ENCODE data around the gene DBI. TPM values are rescaled to one million over a fixed set of nuclear protein-coding genes. Genes with fewer than 3 reads are reported as not detected.

The DBI gene
- total RNA-seq, 1 donor from 2014 or later = 303 TPM

DNA sequence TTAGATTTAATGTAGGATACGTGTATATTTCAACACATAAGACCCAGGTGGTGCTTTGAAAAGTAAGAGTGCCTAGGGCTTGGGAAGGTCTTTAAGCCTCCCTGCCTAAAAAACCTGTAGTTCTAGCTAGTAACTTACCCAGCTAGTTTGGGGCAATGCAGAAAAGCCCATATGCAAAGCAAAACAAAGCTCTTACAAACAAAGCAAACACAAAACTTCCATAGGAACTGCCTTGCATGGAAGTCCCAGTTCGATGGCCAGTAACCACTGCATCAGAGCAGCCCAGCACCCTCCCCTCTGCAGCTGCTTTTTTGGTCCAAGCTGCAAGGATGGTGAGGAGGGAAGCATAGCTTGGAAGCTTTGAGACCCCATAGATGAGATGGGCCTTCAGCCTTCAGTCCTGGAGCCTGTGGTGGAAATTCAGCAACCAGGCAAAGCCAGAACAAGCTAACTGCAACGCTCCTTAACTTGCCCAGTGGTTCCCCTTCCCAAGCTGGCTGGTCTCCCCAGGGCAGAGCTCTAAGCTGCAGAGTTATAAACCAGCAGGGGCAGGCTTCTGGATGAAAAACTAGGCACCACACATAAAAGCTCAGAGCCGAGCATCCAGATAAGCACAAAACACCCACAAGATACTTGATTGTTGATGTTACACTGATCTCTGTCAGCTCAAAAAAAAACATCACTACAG, 16.3 kb upstream of the DBI start:
- TF ChIP-seq, protein P1, sequence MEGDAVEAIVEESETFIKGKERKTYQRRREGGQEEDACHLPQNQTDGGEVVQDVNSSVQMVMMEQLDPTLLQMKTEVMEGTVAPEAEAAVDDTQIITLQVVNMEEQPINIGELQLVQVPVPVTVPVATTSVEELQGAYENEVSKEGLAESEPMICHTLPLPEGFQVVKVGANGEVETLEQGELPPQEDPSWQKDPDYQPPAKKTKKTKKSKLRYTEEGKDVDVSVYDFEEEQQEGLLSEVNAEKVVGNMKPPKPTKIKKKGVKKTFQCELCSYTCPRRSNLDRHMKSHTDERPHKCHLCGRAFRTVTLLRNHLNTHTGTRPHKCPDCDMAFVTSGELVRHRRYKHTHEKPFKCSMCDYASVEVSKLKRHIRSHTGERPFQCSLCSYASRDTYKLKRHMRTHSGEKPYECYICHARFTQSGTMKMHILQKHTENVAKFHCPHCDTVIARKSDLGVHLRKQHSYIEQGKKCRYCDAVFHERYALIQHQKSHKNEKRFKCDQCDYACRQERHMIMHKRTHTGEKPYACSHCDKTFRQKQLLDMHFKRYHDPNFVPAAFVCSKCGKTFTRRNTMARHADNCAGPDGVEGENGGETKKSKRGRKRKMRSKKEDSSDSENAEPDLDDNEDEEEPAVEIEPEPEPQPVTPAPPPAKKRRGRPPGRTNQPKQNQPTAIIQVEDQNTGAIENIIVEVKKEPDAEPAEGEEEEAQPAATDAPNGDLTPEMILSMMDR (IDR thresholded peaks at IDR 0.05; ENCODE audit: borderline replicate concordance) = peak; percentile 32
- peak overlapping the region; percentile 75 for H3K27ac ChIP-seq (replicated peaks)
- no peak for DNase-seq
- no peaks in the 10 kb centered on the region for H3K9me3 ChIP-seq (replicated peaks)
- H3K4me1 ChIP-seq = peaks cover 50% of the 10 kb centered on the region
- intact Hi-C loops (cut with micrococcal nuclease) = no loop called here
- H3K27me3 ChIP-seq (ENCODE audit: low read depth) = no peaks in the 10 kb centered on the region
- no peak overlapping the region for H3K4me3 ChIP-seq
- H3K36me3 ChIP-seq = no peaks in the 10 kb centered on the region

GRCh38 chr2:119352357-119352756, 14.4 kb upstream of the DBI start:
- peaks cover 64% of the 10 kb centered on the region for H3K4me1 ChIP-seq
- intact Hi-C loops (cut with micrococcal nuclease) = no loop called here
- H3K36me3 ChIP-seq = no peaks in the 10 kb centered on the region
- no peak for DNase-seq
- H3K27me3 ChIP-seq (ENCODE audit: low read depth) = no peaks in the 10 kb centered on the region
- peak overlapping the region; percentile 75 for H3K27ac ChIP-seq (replicated peaks)
- TF ChIP-seq, protein P1 (IDR thresholded peaks at IDR 0.05; ENCODE audit: borderline replicate concordance) = no peak
- no peaks in the 10 kb centered on the region for H3K9me3 ChIP-seq (replicated peaks)
- peak overlapping the region; percentile 32 for H3K4me3 ChIP-seq

DNA sequence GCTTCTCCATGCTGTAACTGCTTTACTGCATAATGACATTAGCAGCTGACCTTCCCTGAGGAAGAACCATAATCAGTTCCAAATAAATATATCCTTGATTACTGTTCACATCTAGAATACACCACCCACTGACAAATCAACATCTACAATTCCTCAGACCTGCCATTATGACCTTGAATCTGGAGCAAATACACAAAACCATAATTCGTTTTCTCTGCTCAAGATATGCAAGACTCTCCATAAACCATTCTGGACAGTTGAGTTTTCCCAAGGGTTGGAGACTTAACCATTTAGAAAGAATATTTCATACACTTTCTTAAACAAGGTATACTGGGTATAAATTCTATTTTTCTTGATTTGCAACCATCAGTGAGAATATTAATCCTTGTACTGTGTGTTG, 11.9 kb upstream of the DBI start:
- Histone ChIP-seq H3K4me1 (peaks cover 73% of the 10 kb centered on the region), H3K36me3 (no peaks in the 10 kb centered on the region), H3K9me3 (replicated peaks) (no peaks in the 10 kb centered on the region), H3K27me3 (ENCODE audit: low read depth) (no peaks in the 10 kb centered on the region), H3K4me3 (no peak overlapping the region), H3K27ac (replicated peaks) (peak overlapping the region; percentile 47)
- TF ChIP-seq, protein P1 (IDR thresholded peaks at IDR 0.05; ENCODE audit: borderline replicate concordance) = no peak
- no peak for DNase-seq
- intact Hi-C loops (cut with micrococcal nuclease) = no loop called here

DNA sequence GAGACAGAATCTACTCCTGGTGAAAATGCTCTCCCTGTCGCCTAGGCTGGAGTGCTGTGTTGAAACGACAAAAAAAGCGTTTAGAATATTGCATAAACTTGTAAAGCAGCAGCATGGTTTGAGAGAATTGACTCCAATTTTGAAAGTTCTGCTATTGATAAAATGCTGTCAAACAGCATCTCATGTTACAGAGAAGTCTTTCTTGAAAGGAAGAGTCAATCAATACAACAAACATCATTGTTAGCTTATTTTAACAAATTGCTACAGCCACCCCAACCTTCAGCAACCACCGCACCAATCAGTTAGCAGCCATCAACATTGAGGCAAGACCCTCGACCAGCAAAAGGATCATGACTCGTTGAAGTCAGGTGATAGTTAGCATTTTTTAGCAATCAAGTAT, 7.0 kb upstream of the DBI start:
- DNase-seq = no peak
- Histone ChIP-seq H3K4me1 (peaks cover 48% of the 10 kb centered on the region), H3K27me3 (ENCODE audit: low read depth) (no peaks in the 10 kb centered on the region), H3K36me3 (no peaks in the 10 kb centered on the region), H3K9me3 (replicated peaks) (no peaks in the 10 kb centered on the region), H3K4me3 (no peak overlapping the region), H3K27ac (replicated peaks) (no peak overlapping the region)
- intact Hi-C loops (cut with micrococcal nuclease) = no loop called here
- TF ChIP-seq, protein P1 (IDR thresholded peaks at IDR 0.05; ENCODE audit: borderline replicate concordance) = no peak

DNA sequence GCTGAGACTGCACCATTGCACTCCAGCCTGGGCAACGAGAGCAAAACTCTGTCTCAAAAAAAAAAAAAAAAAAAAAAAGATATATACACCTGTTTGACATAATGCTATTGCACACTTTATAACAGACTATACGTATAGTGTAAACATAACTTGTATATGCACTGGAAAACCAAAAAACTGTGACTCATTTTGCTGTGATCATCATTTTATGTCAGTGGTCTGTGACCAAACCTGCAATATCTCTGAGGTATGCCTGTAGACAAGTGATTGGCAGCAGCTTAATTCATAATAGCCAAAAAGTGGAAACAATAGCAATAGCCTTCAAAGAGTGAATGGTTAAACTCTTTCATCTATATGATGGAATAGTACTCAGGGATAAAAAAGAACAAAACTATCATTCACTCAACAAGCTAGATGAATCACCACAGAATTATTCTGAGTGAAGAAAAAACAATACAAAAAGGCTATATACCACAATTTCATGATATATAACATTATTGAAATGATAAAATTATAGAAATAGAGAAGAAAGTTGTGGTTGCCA, 6.3 kb upstream of the DBI start:
- TF ChIP-seq, protein P1 (IDR thresholded peaks at IDR 0.05; ENCODE audit: borderline replicate concordance) = no peak
- Histone ChIP-seq H3K9me3 (replicated peaks) (no peaks in the 10 kb centered on the region), H3K4me3 (no peak overlapping the region), H3K27me3 (ENCODE audit: low read depth) (no peaks in the 10 kb centered on the region), H3K27ac (replicated peaks) (no peak overlapping the region), H3K4me1 (peaks cover 48% of the 10 kb centered on the region), H3K36me3 (no peaks in the 10 kb centered on the region)
- no peak for DNase-seq
- intact Hi-C loops (cut with micrococcal nuclease) = no loop called here
